ENCODE data around the gene PVALB. TPM values are rescaled to one million over a fixed set of nuclear protein-coding genes. Genes with fewer than 3 reads are reported as not detected.
A peak's percentile ranks its signal among the peaks of the same experiment; 100 is the strongest.

Gene PVALB
- polyA plus RNA-seq, 3 donors: 0.65 TPM; not detected in 2

DNA sequence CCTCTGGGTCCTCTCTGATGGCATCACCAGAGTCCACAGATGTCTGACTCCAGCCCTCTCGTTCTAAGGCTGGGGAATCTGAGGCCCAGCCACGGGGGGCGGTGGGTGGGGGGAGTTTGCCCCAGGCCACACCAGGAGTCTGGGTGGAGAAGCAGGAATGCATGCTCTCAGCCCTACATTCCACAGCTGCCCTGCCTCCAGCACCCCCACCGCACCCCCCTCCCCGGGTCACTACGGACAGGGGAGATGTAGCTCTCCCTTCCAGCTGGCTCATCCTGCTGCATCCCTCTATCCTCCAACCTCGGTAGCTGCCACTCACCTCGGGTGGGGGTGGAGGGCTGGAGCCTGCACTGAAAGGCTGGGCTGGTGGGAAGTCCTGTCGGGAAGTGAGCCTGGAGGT, 2.3 kb upstream of the PVALB start:
- TF ChIP-seq, protein P1, sequence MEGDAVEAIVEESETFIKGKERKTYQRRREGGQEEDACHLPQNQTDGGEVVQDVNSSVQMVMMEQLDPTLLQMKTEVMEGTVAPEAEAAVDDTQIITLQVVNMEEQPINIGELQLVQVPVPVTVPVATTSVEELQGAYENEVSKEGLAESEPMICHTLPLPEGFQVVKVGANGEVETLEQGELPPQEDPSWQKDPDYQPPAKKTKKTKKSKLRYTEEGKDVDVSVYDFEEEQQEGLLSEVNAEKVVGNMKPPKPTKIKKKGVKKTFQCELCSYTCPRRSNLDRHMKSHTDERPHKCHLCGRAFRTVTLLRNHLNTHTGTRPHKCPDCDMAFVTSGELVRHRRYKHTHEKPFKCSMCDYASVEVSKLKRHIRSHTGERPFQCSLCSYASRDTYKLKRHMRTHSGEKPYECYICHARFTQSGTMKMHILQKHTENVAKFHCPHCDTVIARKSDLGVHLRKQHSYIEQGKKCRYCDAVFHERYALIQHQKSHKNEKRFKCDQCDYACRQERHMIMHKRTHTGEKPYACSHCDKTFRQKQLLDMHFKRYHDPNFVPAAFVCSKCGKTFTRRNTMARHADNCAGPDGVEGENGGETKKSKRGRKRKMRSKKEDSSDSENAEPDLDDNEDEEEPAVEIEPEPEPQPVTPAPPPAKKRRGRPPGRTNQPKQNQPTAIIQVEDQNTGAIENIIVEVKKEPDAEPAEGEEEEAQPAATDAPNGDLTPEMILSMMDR (IDR thresholded peaks at IDR 0.05): no peak
- no peaks in the 10 kb centered on the region for H4K20me1 ChIP-seq (ENCODE audit: insufficient read depth, low read length)
- peaks cover 7% of the 10 kb centered on the region for H3K4me1 Mint-ChIP-seq
- intact Hi-C loops (cut with micrococcal nuclease): no loop called here
- no CpG with 5 or more reads among the region's 9 CpGs for WGBS (ENCODE audit: insufficient coverage)
- H3K9me3 Mint-ChIP-seq: peaks cover 0 to 11% (median 2%) of the 10 kb centered on the region in 7 donors
- no peaks in the 10 kb centered on the region for H3K79me2 ChIP-seq (ENCODE audit: insufficient read depth, low read length)
- H3K27me3 Mint-ChIP-seq (ENCODE audit: low read depth in 3 of 3): peaks cover 90 to 95% (median 93%) of the 10 kb centered on the region in 3 donors
- no peak overlapping the region for H2AFZ ChIP-seq (ENCODE audit: insufficient read depth, low read depth, low read length, poor library complexity, severe bottlenecking)
- no peaks in the 10 kb centered on the region for H3K36me3 ChIP-seq (replicated peaks in 1 of 2; ENCODE audit: control insufficient read depth in 1 of 2, insufficient read depth in 2 of 2, low read length in 2 of 2)
- no peak overlapping the region for H3K9ac ChIP-seq (ENCODE audit: insufficient read depth, low read length, poor library complexity, severe bottlenecking)
- peaks cover 53 to 85% of the 10 kb centered on the region in 2 donors for H3K27me3 ChIP-seq (ENCODE audit: control insufficient read depth in 2 of 2, insufficient read depth in 2 of 2, low read length in 2 of 2)
- H3K4me2 ChIP-seq (replicated peaks; ENCODE audit: extremely low read depth, low read length, poor library complexity, severe bottlenecking): no peak overlapping the region
- peak overlapping the region in 1 of 2 donors; percentile 85 for H3K4me3 Mint-ChIP-seq
- peaks cover 9 to 11% of the 10 kb centered on the region in 2 donors for H3K4me1 ChIP-seq (ENCODE audit: control insufficient read depth in 1 of 2, insufficient read depth in 2 of 2, low read length in 2 of 2)
- peaks cover 0 to 22% of the 10 kb centered on the region in 2 donors for H3K9me3 ChIP-seq (replicated peaks in 1 of 2; ENCODE audit: control insufficient read depth in 1 of 2, insufficient read depth in 1 of 2, low read length in 2 of 2)
- DNase-seq: no peak
- peaks cover 0 to 6% of the 10 kb centered on the region in 2 donors for H3K36me3 Mint-ChIP-seq
- no peak overlapping the region for H3K4me3 ChIP-seq (replicated peaks in 1 of 3; ENCODE audit: low read depth in 2 of 3, low read length in 3 of 3)
- no peak overlapping the region for H3K27ac Mint-ChIP-seq
- no peak overlapping the region for H3K27ac ChIP-seq (ENCODE audit: low read depth in 1 of 2, low read length in 2 of 2)

DNA sequence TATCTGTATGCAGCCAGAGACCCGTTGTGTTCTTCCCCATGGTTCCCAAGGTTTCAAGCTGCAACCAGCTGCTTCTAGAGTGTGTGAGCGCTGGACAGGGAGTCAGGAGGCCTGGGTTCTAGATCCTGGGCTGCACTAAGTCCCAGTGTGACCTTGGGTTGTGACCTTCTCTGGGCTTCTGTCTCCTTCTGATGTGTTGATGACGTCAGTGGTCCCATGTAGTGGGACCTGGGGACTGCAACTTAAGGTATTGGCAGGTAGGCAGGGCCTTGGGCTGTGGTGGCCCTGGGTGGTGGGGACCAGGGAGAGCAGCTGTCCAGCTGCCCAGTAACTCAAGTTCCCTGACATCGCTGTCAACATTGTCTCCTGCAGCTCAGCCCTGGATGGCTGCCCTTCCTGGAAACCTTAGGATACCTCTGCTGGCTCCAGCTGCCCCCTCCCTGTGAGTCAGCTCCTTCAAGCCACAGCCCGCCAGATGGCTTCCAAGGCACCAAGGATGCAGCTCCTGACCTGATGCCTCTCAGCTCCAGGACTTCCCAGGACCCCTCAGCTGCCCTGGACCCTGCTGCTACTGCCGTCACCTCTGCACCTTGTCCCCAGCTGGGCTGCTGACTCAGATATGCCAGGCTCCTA, 1.3 kb upstream of the PVALB start:
- 94% methylated on average over 6 of the region's 6 CpGs for WGBS (ENCODE audit: insufficient coverage)
- intact Hi-C loops (cut with micrococcal nuclease): no loop called here
- Histone ChIP-seq H3K36me3 (replicated peaks in 1 of 2; ENCODE audit: control insufficient read depth in 1 of 2, insufficient read depth in 2 of 2, low read length in 2 of 2) (no peaks in the 10 kb centered on the region), H3K9me3 (replicated peaks in 1 of 2; ENCODE audit: control insufficient read depth in 1 of 2, insufficient read depth in 1 of 2, low read length in 2 of 2) (peaks cover 0 to 22% of the 10 kb centered on the region in 2 donors), H3K4me3 (replicated peaks in 1 of 3; ENCODE audit: low read depth in 2 of 3, low read length in 3 of 3) (no peak overlapping the region), H3K79me2 (ENCODE audit: insufficient read depth, low read length) (no peaks in the 10 kb centered on the region), H3K4me1 (ENCODE audit: control insufficient read depth in 1 of 2, insufficient read depth in 2 of 2, low read length in 2 of 2) (peaks cover 9 to 11% of the 10 kb centered on the region in 2 donors), H2AFZ (ENCODE audit: insufficient read depth, low read depth, low read length, poor library complexity, severe bottlenecking) (no peak overlapping the region), H3K9ac (ENCODE audit: insufficient read depth, low read length, poor library complexity, severe bottlenecking) (no peak overlapping the region), H3K27ac (ENCODE audit: low read depth in 1 of 2, low read length in 2 of 2) (no peak overlapping the region), H3K27me3 (ENCODE audit: control insufficient read depth in 2 of 2, insufficient read depth in 2 of 2, low read length in 2 of 2) (peaks cover 55 to 90% of the 10 kb centered on the region in 2 donors), H3K4me2 (replicated peaks; ENCODE audit: extremely low read depth, low read length, poor library complexity, severe bottlenecking) (no peak overlapping the region), H4K20me1 (ENCODE audit: insufficient read depth, low read length) (no peaks in the 10 kb centered on the region)
- Mint-ChIP-seq H3K36me3 (peaks cover 0 to 6% of the 10 kb centered on the region in 2 donors), H3K27me3 (ENCODE audit: low read depth in 3 of 3) (peaks cover 92 to 94% (median 92%) of the 10 kb centered on the region in 3 donors), H3K4me3 (peak overlapping the region in 1 of 2 donors; percentile 85), H3K27ac (no peak overlapping the region), H3K9me3 (peaks cover 0 to 10% (median 2%) of the 10 kb centered on the region in 7 donors), H3K4me1 (peaks cover 7% of the 10 kb centered on the region)
- no peak for DNase-seq
- TF ChIP-seq, protein P1 (IDR thresholded peaks at IDR 0.05): no peak

Data from CD14-positive monocyte (primary cell).